AG08396 (cell line): ENCODE results near the gene FBXO2.

Experiments
- DNase-seq: peaks from one replicate; pipeline ENCODE4 v3.0.0; 2012; ENCODE audit warnings: low spot score, mixed read lengths

FBXO2 gene

DNA sequence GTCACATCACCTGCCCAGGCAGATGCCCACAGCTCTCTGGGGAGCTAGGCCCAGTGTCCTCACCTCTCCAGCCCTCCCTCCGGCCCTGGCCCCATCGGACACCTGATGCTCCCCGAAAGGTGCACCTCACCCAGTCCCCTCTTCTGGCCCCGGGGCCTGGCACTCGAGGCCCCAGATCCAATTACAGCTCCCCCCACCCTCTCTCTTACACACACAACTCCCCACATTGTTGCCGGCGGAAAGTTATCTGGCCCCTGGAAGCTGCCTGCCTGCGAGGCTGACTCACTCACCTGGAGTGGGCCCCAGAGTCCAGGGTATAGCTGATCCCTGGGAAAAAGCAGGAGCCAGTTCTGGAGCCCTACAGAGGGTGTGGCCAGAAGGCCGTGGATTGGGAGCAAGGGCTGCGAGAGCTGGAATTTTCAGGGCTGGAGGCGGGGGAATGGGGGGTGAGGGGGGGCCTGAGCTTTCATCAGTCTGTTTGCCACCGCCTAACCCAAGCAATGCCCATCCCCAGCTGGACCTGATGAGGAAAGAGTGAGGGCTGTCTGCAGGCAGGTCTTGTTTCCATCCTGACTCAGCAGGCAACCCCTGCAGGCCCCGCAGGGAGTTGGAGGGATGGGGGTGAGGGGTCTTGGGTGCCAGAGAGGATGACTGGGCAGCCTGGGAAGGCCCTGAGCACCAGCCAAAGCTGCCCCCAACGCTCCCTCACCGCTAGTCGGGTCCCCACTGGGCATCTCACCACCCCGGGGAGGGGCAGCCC, 948 bp downstream of the FBXO2 start:
- no peak for DNase-seq

DNA sequence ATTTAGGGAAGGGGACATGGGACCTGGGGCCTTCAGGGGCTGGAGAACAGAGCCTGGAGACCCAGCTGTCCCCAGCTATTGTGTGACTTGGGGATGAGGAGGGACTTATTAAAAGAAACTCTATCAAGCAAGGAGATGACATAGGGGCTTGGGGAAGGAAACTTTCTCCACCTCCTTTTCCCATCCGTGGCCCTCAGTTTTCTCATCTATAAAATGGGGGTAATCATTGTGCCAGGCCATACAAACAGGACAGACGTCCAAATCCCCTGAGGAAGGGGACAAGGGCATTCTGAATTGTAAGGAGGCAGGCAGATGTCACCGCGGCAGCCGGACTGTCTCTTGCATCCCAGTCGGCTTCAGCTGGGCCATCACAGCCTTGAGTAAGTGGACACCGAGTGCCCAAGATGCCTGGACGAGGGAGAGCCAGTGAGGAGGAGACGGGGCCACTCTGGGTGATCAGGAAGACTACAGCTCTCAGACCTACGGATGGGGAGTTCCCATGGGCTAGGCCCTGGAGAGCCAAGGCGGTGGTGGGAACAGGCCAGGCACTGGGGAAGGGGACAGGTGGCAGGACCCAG, 1.9 kb downstream of the FBXO2 start:
- no peak for DNase-seq

DNA sequence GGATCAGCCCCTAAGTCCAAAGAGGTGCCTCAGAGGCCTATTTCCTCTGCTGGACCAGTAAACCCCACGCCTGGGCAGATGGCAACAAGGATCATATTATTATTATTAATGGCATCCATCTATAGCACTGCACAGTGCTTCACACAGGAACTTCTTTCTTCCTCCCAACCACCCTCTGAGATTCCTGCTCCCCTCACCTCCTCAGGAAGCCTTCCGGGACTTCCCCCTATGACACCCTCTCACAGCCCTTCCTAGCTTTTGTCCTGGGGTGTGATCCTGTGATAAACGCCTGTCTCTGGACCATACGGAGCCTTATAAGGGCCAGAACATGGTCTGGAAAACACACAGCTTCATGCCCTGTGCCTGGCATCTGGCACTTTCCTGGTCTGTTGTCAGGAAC, 3.2 kb downstream of the FBXO2 start:
- no peak for DNase-seq

DNA sequence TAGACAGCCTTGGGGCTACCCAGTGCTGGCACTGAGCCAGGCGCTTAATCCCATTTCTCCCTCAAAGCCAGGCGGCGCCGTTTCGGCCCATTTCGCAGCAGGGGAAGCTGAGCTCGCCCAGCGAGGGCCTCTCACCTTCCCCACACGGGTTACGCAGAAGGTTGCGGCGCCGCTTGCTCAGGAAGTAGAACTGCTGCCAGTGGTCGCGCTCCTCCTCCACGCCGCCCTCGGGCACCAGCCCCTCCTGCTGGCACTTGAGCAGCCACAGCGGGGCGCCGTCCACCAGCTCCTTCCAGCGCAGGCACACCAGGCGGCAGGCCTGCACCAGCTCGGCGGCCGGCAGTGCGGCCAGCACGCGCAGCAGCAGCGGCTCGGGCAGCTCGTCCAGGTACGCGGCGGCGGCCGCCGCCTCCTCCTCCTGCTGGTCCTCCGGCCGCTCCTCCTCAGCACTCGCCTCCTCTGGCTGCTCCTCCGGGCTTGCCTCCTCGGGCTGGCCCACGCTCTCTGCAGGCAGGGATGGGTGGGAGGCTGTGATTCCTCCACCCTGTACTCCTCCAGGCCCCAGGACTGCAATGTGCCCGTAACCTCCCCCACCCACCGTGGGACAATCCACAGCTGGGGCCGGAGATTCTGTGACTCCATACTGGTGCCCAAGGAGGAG, 3.8 kb downstream of the FBXO2 start:
- DNase-seq = peak; percentile 84

DNA sequence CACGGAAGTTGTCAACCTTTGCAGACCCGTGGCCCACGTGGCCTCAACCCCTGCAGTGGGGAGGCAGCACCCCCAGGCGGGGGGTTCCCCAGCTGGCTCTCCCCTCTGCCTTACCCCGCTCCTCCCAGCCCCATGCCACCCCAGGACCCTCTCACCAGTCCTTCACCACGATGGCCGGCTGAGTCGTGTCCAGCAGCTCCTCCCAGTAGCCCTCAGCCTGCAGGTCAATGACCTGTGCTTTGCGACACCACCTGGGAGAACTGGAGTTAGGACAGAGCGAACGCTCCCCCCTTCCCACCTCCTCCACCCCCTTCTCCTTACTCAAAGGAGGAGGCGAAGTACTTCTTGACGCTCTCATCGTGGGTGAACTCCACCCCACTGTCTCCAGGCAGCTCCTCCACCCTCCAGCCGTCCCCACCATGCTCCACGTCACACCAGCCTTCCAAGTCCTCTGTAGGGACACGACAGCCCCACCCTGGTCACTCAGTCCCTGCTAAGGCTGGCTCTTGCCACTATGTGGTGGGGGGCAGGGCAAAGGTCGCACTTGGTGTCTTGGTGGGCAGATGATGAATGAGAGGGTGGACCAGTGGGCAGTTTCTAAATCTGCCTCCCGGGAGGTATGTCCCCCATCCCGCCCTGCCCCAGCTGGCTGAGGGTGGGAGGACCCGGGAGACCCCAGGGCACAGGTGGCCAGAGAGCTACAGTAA, 4.5 kb downstream of the FBXO2 start:
- no peak for DNase-seq

DNA sequence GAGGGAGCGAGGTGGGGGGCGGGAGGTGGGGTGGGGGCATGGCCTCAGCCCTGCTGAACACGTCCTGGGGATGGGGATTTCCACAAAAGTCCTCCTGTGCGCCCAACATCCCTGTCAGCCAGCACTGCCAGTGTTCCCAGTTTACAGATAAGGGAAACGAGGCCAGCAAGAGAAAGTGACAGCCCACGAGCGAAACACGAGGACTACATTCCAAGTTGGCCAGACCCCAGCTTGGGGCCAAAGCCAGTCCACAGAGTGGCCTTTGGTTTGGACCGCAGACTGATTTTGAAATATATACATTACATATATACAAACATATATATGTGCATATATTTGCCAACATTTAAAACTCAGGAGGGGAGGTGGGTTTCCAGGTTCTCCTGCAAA, 5.0 kb downstream of the FBXO2 start:
- no peak for DNase-seq

DNA sequence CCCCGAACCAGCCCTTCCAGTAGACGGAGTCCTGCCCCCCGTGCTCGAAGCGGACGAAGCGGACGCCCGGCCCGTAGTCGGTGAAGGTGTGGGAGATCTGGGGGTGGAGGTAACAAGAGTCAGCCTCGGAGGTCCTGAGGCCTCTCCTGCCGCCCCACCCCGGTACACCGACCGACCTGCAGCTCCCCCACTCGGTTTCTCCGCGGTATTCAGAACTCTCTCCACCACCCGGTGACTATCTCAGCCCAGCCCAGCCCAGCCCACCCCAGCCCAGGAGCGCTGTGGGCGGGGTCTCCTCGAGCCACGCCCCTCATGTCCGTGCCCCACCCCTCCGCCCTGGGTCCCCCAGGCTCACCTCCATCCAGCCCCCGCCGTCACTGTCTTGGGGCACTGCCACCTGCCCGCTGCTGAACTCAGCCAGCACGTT, 5.5 kb downstream of the FBXO2 start:
- DNase-seq = peak; percentile 42

DNA sequence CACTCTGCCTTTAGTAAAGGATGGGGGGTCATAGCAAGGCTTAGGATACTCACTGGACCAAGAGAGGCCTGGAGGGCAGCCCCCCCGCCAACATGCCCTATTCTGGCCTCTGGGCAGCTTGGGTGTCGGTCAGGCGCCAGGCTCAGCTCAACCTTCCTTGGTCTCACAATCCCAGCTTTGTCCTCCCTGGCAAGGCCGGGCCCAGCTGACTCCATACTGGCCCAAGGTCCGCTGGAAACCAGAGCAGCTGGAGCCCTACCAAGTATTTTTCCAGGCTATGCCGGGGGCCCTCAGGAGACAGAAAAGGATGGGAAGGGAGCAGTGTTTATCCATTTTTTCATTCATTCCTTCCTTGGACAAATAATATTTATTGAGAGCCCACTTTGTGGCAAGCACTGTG, 6.2 kb downstream of the FBXO2 start:
- DNase-seq = no peak

DNA sequence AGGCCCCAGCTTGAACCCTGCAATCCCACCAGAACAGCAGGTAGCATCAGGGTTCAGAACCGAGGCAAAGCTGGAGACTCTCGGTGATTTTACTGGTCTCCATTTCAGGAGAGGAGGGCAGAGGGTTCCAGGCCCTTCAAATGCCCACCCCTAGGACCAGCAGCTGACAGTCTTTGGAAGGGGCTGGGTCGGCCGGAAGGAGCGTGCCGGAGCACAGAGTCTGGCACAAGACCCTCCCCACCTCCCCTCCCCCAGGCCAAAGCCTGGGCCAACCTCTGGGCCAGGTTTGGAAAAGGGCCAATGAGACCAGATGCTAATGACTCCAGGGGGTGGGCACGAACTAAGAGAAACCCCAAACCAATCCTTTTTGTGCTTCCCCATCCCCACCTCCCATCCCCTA, 6.9 kb downstream of the FBXO2 start:
- no peak for DNase-seq

DNA sequence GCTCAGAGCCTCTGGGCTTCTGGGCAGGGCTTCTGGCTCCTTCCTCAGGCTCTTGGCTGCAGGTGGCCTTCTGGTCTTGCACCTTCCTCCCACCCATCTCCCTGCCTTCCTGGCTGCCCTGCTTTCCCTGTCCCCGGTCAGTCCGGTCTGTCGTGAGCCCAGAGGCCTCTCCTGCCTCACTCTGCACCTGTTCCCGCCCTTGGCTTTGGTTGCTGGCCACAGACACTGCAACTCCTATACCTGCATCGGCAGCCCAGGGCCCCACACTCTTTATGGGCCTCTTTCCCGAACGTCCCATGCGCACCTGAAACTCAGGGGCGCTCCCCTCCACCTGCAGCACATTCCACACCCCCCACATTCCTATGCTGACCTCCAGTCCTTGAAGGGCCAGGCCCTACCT, 7.9 kb downstream of the FBXO2 start:
- no peak for DNase-seq

DNA sequence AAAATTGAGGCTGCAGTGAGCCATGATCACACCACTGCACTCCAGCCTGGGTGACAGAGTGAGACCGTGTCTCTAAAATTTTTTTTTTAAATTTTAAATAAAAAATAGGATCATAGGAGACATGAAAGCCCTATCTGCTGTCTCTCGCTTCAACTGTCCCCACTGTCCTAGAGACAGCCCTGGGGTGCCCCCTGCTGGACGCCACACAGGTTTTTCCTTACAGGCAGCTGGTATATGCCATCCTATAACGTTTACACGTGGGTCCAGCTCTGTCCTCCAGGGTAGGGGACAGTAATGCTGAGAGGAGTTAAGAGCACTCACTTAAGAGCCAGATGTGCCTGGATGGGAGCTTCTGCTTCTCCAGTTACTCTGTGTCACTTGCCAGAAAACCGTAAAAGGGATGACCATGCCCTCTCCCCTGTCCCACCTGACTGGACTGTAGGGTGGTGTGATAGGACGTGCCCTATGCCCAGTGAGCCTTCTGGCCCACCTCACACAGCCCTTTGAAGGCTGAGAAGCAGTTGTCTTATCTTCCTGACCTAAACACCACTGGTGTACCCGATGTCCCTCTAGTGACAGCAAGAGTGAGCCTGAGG, 8.5 kb downstream of the FBXO2 start:
- peak; percentile 78 for DNase-seq

DNA sequence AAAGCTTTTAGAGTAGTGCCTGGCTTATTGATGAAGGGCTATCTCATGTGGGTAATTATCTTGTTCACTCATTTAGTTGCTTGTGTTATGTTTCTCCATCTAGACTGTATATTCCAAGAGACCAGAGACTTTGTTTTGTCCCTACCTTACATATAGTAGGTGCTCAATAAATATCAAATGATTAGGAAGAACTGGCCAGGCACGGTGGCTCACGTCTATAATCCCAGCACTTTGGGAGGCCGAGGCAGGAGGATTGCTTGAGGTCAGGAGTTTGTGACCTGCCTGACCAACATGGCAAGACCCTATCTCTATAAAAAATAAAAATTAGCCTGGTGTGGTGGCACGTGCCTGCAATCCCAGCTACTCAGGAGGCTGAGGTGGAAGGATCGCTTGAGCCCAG, 9.0 kb downstream of the FBXO2 start:
- no peak for DNase-seq

DNA sequence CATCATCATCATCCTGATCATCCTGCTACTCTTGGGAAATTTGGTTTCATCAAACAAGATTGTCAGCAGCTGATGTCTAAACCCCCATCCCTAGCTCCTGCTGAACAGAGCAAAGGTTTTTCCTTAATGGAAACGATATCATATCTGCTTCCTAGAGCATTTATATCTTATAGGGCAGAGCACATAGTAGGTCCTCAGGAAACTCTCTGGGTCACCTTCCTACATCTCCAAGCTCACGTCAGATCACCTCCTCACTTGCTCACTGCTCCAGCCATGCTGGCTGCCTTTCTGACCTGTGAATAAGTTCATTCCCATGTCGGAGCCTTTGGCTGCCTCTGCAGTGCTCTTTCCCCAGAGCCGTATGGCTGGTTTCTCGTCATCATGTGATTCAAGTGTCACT, 10.4 kb downstream of the FBXO2 start:
- DNase-seq = no peak

DNA sequence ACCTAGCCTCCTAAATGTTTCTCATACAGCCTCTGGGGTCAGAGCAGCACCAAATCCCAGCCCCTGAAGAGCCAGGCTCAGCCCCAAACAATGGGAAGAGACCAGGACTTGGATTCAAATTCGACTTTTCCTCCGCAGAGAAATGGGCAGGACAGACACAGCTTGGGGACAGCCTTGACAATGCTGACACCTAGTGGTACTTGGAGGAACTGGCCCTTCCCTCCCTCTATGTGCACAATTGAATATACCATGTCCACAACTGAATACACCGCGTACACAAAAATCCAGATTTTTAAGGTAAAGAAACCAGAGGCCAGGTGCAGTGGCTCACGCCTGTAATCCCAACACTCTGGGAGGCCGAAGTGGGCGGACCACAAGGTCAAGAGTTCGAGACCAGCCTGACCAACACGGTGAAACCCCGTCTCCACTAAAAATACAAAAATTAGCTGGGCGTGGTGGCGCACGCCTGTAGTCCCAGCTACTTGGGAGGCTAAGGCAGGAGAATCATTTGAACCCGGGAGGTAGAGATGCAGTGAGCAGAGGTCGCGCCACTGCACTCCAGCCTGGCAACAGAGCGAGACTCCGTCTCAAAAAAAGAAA, 11.7 kb downstream of the FBXO2 start:
- DNase-seq = peak; percentile 88

DNA sequence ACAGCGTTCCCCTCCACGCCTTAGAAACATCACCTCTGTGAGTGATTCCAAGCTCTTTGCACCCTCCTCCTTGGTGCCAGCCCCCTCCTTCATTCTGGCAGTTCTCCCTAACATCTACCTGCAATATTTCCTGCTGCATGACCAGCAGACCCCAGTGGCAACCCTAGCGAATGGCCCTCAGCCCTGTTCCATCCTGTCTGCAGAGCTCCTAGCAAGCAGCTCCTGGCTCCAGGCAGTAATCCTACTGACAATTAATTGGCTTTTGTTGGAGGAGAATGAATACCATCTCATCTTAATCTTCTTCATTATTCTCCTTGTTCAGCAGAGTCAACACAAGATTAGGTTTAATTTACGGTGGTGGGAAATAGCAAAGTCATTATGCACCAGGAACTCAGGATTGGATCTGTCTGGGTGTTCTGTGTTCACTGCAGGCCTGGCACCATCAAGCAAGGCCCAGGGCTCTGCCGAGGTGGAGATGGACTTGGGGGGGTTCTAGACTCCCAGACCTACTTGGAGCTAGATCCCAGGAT, 12.4 kb downstream of the FBXO2 start:
- DNase-seq = no peak

DNA sequence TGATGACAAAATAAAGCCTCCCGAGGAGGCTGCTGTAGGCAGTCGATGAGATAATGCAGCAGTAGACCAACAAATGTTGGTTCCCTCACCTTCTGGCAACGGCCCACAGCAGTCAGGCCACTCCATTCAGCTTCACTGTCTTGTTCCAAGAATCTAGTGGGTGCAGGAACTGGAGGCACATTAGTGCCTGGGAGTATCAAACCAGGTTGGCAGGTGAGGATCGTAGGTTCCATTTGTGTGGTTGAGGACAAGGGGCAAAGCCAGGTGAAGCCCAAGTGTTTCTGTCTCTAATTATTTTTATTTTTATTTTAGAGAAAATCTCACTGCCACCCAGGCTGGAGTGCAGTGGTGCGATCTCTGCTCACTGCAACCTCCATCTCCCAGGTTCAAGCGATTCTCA, 13.3 kb downstream of the FBXO2 start:
- DNase-seq = no peak

DNA sequence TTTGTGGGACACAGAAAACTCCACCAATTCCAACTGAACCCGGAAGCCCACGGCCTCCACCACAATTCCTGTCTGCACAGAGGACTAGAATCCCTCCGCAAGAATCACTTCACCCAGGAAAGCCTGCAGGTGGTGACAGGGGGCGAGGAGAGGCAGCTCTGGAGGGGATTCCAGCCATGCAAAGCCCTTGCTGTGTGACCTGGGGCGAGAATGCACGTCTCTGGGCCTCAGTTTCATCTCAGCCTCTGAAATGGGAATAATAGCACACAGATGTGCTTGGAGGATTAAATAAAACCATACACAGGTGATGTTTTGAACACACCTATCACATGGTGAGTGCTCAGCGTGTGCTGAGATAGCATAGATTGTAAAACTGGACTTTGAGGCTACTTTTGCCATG, 14.1 kb downstream of the FBXO2 start:
- DNase-seq = no peak

DNA sequence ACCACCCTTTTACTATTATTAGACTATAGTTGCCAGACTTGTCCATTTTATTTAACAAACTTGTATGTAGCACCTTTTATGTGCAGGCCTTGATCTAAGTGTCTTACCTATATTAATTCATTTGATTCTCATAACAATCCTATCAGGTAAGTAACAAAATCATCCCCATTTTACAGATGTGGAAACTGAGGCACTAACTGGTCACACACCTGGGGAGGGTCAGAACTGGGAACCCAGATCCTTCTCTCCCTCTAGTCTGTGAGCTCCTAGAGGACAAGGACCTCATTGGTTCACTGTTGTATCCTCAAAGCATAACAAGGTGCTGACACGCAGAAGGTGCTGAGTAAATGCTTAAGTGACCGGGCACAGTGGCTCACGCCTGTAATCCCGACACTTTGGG, 14.9 kb downstream of the FBXO2 start:
- DNase-seq = no peak

DNA sequence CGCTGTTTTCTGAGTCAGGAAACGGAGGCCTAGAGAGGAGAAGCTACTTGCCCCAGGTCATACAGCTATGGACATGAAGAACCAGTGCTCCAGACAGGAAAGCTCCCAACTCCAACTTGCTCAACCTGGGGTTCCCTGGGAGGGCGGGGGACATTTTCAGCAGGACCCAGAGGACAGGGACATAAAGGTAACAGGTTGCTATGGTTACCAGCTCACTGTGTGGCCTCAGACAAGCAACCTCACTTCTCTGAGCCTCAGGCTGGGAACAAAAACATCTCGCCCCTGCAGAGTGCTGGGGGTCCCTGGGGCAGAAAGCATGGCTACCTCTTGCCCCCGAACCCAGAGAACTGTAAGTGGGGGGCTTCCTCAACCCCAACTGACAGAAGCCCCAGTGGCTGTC, 16.1 kb downstream of the FBXO2 start:
- no peak for DNase-seq

DNA sequence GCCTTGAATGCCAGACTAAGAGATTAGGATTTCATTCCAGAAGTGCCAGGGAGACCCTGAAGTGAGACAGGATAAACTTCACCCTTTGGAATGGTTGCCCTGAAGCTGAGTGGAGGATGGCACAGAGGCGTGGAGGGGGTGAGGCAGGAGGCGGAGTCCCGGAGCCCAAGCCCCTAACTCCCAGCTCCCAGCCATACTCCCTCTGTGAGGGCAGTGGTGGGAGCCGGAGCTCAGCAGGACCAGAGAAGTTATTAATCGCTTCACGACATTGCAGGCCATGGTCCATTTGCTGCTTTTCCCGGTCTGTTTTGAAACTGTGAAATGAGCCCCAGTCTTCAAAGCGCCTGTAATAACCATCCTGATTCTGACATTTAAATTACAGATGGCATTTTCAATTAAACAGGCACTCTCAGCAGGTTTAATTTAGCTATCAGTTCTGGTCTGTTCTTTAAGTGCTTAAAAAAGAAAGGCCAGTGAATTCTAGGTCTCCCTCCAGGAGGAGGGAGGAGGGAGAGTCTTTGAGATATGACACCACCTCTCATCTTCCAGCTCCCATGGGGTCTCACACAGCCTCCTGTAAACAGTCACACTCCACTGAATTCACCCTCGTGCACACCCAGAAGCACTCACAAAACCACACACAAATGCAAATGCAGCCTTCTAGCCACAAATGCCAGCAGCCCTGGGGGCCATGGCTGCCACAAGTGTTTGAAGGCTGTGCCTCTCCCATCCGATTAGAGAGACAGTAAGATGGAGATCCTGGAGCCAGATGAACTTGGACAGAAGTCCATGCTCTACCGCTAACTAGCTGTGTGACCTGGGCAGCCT, 19.6 kb downstream of the FBXO2 start:
- no peak for DNase-seq
